HepG2 (cell line): ENCODE data around the gene PCDHGA12. TPM values are rescaled to one million over a fixed set of nuclear protein-coding genes. Genes with fewer than 3 reads are reported as not detected.

Experiments used
- ATAC-seq: fragments of 200-7000 bp; cut with Tn5 transposase; 3 replicates; pipeline ENCODE4 v1.9.1; 2020; ENCODE audit warnings: mild to moderate bottlenecking, moderate library complexity
- BruUV-seq: library from RNA; stranded (reverse); fragments of 400-500 nt; replicated peaks from 2 replicates; lab custom pipeline; 2021; lab: Mats Ljungman, UMichigan
- CTCF ChIA-PET: fragments of 300-600 bp; formaldehyde crosslinking; extraction: SDS; loops from one replicate; lab custom pipeline; 2021; ENCODE audit warnings: low total read pairs, inconsistent platforms, low intra/inter-chr PET ratio; lab: Yijun Ruan, JAX
- POLR2A ChIA-PET: fragments of 350-600 bp; sonication (Branson Sonifier 250); formaldehyde crosslinking; loops from one replicate; lab custom pipeline; 2020; ENCODE audit warnings: antibody characterized with exemption, inconsistent platforms; lab: Yijun Ruan, JAX
- DNase-seq: peaks from one replicate; pipeline ENCODE4 v3.0.0-alpha.2; 2015; ENCODE audit warnings: low spot score
- FAIRE-seq: peaks from 3 replicates; lab custom pipeline; 2011; peaks lifted over from hg19 to GRCh38; lab: Jason Lieb, UNC
- H2AFZ ChIP-seq: one replicate; pipeline ENCODE4 v1.6.1; 2011; ENCODE audit warnings: low read length, inconsistent platforms
- H3K27ac ChIP-seq: fragments of 300-600 bp; 3 replicates; pipeline ENCODE4 v1.8.0; 2011; ENCODE audit warnings: mixed run types, mild to moderate bottlenecking, mixed read lengths, low read length, inconsistent platforms; ENCODE audit not compliant: insufficient read depth; ENCODE audit errors: extremely low read length
- H3K27me3 ChIP-seq, 2 experiments: fragments of 200-600 bp in 1 of 2; 2 replicates in 1 of 2; 3 replicates in 1 of 2; pipeline versions ENCODE4 v1.6.0 to v1.8.0; 2011; ENCODE audit warnings: low read length in 2 of 2, mild to moderate bottlenecking in 2 of 2, moderate library complexity in 2 of 2, inconsistent platforms in 1 of 2; ENCODE audit not compliant: insufficient read depth in 2 of 2, control insufficient read depth in 1 of 2
- H3K36me3 ChIP-seq, 2 experiments: fragments of 200-600 bp in 1 of 2; replicated peaks in 1 of 2; 2 replicates in 1 of 2; 3 replicates in 1 of 2; pipeline versions ENCODE4 v1.5.1 to v1.8.0; 2011; ENCODE audit warnings: low read length in 2 of 2, inconsistent platforms in 1 of 2; ENCODE audit not compliant: insufficient read depth in 2 of 2, control insufficient read depth in 1 of 2
- H3K4me1 ChIP-seq: 2 replicates; pipeline ENCODE4 v1.5.1; 2012; ENCODE audit warnings: low read length, inconsistent platforms; ENCODE audit not compliant: insufficient read depth
- H3K4me2 ChIP-seq: 2 replicates; pipeline ENCODE4 v1.6.0; 2011; ENCODE audit warnings: low read depth, low read length, inconsistent platforms
- H3K4me3 ChIP-seq, 3 experiments: fragments of 200-600 bp in 1 of 3; sonication (generic), shearing (Covaris generic) in 1 of 3; replicated peaks in 1 of 3; 2 replicates each; pipeline ENCODE4 v1.5.1; 2011 to 2016; ENCODE audit warnings: low read length in 3 of 3, inconsistent platforms in 2 of 3, low read depth in 2 of 3, mild to moderate bottlenecking in 2 of 3, control low read depth in 1 of 3, mixed read lengths in 1 of 3; ENCODE audit not compliant: insufficient read depth in 1 of 3
- H3K79me2 ChIP-seq: one replicate; pipeline ENCODE4 v1.6.1; 2011; ENCODE audit warnings: low read length, inconsistent platforms; ENCODE audit not compliant: insufficient read depth
- H3K9ac ChIP-seq: 2 replicates; pipeline ENCODE4 v1.6.0; 2011; ENCODE audit warnings: mild to moderate bottlenecking, low read depth, low read length, inconsistent platforms; ENCODE audit not compliant: insufficient read depth
- H3K9me3 ChIP-seq: 2 replicates; pipeline ENCODE4 v1.5.1; 2012; ENCODE audit warnings: mild to moderate bottlenecking, low read length
- H4K20me1 ChIP-seq: 2 replicates; pipeline ENCODE4 v1.6.0; 2011; ENCODE audit warnings: inconsistent platforms, mild to moderate bottlenecking, low read length, moderate library complexity; ENCODE audit not compliant: insufficient read depth
- CSRNP2 ChIP-seq: sonication (generic); formaldehyde crosslinking; conservative IDR thresholded peaks from 2 replicates; pipeline ENCODE4 v1.8.0; 2022; ENCODE audit warnings: low read depth, missing genetic modification reagents
- HMG20A ChIP-seq: IDR thresholded peaks from 2 replicates; pipeline ENCODE4 v1.6.1; 2016; ENCODE audit warnings: borderline replicate concordance
- NBN ChIP-seq: fragments of 450-650 bp; conservative IDR thresholded peaks from 2 replicates; pipeline ENCODE4 v1.6.1; 2017
- NCOA2 ChIP-seq: sonication (generic); formaldehyde crosslinking; IDR thresholded peaks from 2 replicates; pipeline ENCODE4 v1.8.0; 2022; ENCODE audit warnings: inconsistent platforms
- SMAD9 ChIP-seq: sonication (generic); formaldehyde crosslinking; IDR thresholded peaks from 2 replicates; pipeline ENCODE4 v1.5.1; 2020; ENCODE audit warnings: mild to moderate bottlenecking, missing genetic modification reagents
- ZNF280D ChIP-seq: sonication (generic); formaldehyde crosslinking; IDR thresholded peaks from 2 replicates; pipeline ENCODE4 v1.5.1; 2020; ENCODE audit warnings: mild to moderate bottlenecking, missing genetic modification reagents
- ZNF337 ChIP-seq: sonication (generic); formaldehyde crosslinking; IDR thresholded peaks from 2 replicates; pipeline ENCODE4 v1.5.1; 2020; ENCODE audit warnings: missing genetic modification reagents, low read depth, mild to moderate bottlenecking, borderline replicate concordance
- ZNF646 ChIP-seq: sonication (generic); formaldehyde crosslinking; IDR thresholded peaks from 2 replicates; pipeline ENCODE4 v1.9.0; 2021; ENCODE audit warnings: mild to moderate bottlenecking, missing genetic modification reagents
- ZSCAN5A ChIP-seq: sonication (generic); formaldehyde crosslinking; IDR thresholded peaks from 2 replicates; pipeline ENCODE4 v1.8.0; 2022; ENCODE audit warnings: mild to moderate bottlenecking, missing genetic modification reagents, borderline replicate concordance
- WGBS: methylation state at CpG from one replicate; pipeline ENCODE4 v1.1.6; 2017; ENCODE audit warnings: low lambda C conversion rate; 5-methylcytosine and 5-hydroxymethylcytosine counted together
- in situ Hi-C: cut with HindIII; loops from 2 replicates; pipeline ENCODE4 v1.10.0; 2017; ENCODE audit warnings: low pct_unique_long_range_greater_than_20kb; ENCODE audit not compliant: extremely low pct_ligation_motif_present
- intact Hi-C: fragments of 100-400 bp; cut with micrococcal nuclease; formaldehyde crosslinking; loops from one replicate; pipeline ENCODE4 v1.10.0; 2022; ENCODE audit not compliant: unreplicated experiment
- polyA plus RNA-seq, 8 experiments: library from polyadenylated mRNA; depleted of rRNA in 3 of 8; stranded (reverse) in 7 of 8; unstranded in 1 of 8; fragments of >200 nt; fragmentation: Illumina TruSeq in 4 of 8; extraction: Trizol in 4 of 8; gene quantifications; 2 replicates each; pipeline versions ENCODE4 v1.2.1 to v1.2.3, GENCODE V29; 2011 to 2016; ENCODE audit warnings: low read depth in 4 of 8, missing spikeins in 1 of 8, mixed read lengths in 1 of 8; ENCODE audit not compliant: insufficient read depth in 1 of 8
- total RNA-seq, 5 experiments: library from RNA; depleted of rRNA; stranded (reverse); fragments of >200 nt; fragmentation: Illumina TruSeq; extraction: Trizol; gene quantifications; 2 replicates each; pipeline ENCODE4 v1.2.3, GENCODE V29; 2016; ENCODE audit warnings: low read depth in 1 of 5

Gene PCDHGA12
- total and polyA plus RNA-seq, 2 of the 13 experiments (the other 11 are each of a cell fraction or from before 2014, with no cell fraction given): 0.07 to 0.13 TPM

- TF ChIP-seq CSRNP2 (CRISPR knock-in tag) (no peak), ZNF646 (CRISPR knock-in tag) (no peak), HMG20A (CRISPR knock-in tag) (no peak)
- TF ChIP-seq, all 625 proteins: peak for 0
Observed at GRCh38 chr5:141434006-141434405, 3.7 kb downstream of the PCDHGA12 start (continued).

- Histone ChIP-seq H3K79me2 (no peaks in the 10 kb centered on the region), H3K27ac (no peak overlapping the region), H3K36me3 (no peaks in the 10 kb centered on the region), H3K4me2 (no peak overlapping the region), H3K9ac (no peak overlapping the region), H3K4me1 (no peaks in the 10 kb centered on the region), H2AFZ (no peak overlapping the region), H3K27me3 (no peaks in the 10 kb centered on the region), H3K4me3 (no peak overlapping the region), H4K20me1 (no peaks in the 10 kb centered on the region), H3K9me3 (peaks cover 1% of the 10 kb centered on the region; the same call in 1 of the 2 replicates)
- intact Hi-C loops: no loop called here
- DNase-seq (no peak), FAIRE-seq (no peak), ATAC-seq (no peak)
- in situ Hi-C loops: no loop called here
- BruUV-seq: no TSS peak
- ChIA-PET POLR2A (no interaction called here), CTCF (no interaction called here)
- 9% methylated on average over 2 of the region's 2 CpGs for WGBS
- TF ChIP-seq ZSCAN5A (no peak), NBN (no peak), NCOA2 (CRISPR knock-in tag) (no peak), ZNF337 (CRISPR knock-in tag) (no peak), ZNF280D (CRISPR knock-in tag) (no peak), SMAD9 (CRISPR knock-in tag) (no peak)
Observed at GRCh38 chr5:141437221-141437620, 6.9 kb downstream of the PCDHGA12 start.
